GM12801 (cell line): ENCODE results near the gene TNFRSF11A.

Experiments used
- TF ChIP-seq, protein P1 (sequence below): IDR thresholded peaks from one replicate; pipeline ENCODE4 v1.5.1; 2011; ENCODE audit warnings: control low read depth; ENCODE audit not compliant: insufficient read length; ENCODE audit errors: extremely low read depth

Gene TNFRSF11A

DNA sequence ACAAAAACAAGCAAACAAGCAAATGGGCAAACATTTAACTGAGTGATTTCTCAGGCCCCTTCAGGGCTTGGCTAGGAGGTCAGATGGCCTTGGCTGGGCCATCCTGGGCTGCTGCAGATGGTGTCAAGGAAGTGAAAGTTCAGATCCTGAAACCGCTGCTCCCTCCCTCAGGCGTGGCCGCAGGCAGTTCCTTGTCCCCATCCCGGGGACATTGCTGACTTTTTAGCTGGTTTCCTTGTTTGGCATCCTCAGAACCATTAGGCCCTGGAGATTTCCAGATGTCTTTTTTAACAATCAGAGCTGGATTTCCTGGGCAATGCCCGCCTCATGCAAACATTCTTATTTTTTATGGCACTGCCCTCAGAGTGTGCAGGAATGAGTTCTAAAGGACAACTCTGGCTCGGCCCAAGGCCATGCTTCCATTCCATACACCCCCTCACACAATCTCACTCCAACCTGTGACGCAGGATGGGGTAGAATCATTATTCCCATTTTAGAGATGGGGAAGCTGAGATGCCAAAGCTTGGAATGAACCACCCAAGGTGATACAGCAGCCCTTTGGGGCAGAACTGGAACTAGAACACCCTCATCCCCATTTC lies 111.6 kb downstream of the TNFRSF11A start:
- TF ChIP-seq, protein P1, sequence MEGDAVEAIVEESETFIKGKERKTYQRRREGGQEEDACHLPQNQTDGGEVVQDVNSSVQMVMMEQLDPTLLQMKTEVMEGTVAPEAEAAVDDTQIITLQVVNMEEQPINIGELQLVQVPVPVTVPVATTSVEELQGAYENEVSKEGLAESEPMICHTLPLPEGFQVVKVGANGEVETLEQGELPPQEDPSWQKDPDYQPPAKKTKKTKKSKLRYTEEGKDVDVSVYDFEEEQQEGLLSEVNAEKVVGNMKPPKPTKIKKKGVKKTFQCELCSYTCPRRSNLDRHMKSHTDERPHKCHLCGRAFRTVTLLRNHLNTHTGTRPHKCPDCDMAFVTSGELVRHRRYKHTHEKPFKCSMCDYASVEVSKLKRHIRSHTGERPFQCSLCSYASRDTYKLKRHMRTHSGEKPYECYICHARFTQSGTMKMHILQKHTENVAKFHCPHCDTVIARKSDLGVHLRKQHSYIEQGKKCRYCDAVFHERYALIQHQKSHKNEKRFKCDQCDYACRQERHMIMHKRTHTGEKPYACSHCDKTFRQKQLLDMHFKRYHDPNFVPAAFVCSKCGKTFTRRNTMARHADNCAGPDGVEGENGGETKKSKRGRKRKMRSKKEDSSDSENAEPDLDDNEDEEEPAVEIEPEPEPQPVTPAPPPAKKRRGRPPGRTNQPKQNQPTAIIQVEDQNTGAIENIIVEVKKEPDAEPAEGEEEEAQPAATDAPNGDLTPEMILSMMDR, result no peak

DNA sequence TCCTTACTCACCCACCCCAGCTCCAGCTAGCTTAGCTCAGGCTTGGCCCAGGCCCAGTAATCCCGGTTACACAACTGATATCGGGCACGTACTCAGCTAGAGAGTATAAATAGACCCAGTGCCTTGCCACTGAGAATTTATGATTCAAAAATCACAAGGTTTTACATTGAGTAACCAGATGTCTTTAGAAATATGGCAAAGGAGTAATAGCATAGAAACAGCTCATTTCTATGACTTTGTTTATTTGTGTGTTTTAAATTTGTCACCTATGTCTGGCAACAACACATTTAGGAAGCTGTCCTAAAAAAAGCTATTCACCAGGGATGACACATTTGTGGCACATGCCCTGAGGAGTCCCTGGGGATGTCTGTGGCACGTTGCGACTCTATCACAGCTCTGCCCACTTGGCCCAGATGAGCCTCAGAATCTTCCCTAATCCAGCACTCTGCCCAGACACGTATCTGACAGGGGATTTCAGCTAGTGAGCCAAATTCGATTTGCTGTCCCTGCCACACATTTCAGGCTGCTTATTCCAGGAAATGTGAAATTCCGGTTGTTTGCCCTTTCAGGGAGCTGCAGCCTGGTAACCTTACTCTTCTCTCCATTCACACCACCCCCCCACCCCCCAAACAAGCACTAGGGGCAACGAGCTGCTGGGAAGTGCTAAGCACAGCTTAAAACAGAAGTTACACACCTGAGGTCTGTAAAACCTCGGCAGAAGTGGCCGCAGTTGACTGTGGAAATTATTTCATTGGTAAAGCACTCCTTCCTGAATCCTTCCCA lies 112.3 kb downstream of the TNFRSF11A start:
- TF ChIP-seq, protein P1, result no peak

DNA sequence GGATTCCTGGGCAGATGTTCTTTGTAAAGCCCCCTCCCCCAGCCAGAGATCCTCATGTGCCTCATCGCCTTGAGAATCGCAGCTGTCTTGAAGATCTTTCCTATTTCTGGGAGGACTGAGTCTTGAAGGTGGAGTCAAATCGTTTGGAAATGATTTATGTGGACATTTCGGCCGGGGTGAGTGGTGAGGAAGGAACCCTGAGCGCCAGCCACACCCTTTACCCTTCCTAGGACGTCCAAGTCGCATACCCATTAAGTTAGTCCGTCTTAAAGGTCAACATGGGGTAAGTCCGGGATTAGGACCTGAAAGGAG lies 112.9 kb downstream of the TNFRSF11A start:
- TF ChIP-seq, protein P1, result no peak

DNA sequence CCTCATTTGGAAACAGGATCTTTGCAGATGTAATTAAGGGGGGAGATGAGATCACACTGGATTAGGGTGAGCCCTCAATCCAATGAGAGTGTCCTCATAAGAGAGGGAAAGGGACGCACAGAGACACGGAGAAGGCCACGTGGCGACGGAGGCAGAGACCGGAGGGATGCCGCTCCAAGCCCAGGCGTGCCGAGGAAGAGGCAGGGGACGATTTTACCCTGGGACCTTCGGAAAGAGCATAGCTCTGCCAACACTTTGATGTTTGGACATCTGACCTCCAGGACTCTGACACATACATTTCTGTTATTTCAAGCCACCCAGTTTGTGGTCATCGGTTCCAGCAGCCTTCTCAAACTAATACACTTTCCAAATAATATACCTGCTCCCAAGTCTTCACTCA lies 113.3 kb downstream of the TNFRSF11A start:
- TF ChIP-seq, protein P1, result no peak

DNA sequence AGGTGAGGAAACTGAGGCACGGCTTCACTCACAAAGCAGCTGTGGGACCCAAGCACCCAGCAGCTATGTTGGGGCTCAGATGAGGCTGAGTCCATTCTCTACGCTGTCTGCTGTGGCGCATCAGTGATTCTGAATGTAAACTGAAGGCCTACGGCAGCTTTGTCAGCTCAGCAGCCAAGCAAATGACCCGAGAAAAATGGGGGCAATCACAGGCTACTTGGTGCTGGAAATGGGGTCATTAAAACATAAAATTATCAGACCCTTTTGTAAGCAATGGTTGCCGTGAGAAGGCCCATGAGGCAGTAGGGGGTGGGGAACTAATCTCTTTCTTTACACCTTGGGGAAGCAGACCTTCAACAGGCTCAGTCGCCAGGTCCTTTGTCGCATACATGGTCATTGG lies 113.8 kb downstream of the TNFRSF11A start:
- TF ChIP-seq, protein P1, result no peak
